Ramos (cell line): Measurements from ENCODE around the gene TJP1.

ENCODE experiments used
- in situ Hi-C: fragments of 300-500 bp; cut with MboI; formaldehyde crosslinking; loops from one replicate; pipeline ENCODE4 v1.14.3; 2022; ENCODE audit warnings: low sequenced_read_pairs; ENCODE audit not compliant: unreplicated experiment

TJP1 gene

GRCh38 chr15:29822100-29822683 lies at the start of gene TJP1:
TJP1 (minus strand) TSS chr15:29822468; CDS start chr15:29822028, 440 bp downstream.
- in situ Hi-C loops = no loop called here

DNA sequence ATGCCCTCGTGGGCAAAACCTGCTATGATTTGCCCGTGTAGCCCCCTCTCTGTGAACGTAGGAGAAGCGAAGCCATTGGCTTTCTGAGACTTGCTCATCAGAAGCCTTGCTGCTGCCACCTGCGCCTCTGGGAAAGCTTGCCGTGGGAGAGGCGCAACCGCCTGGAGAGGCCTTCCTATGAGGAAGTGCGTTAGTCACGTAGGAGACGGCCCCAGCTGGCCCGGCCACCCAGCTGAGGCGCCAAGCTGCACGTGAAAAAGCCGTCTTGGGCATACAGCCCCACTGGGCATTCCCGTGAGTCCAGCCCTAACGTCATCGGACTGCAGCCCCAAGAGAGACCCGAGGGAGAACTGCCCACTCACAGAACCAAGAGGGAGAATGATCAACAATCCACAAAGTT lies 49.1 kb upstream of the TJP1 start:
- in situ Hi-C loops = no loop called here

DNA sequence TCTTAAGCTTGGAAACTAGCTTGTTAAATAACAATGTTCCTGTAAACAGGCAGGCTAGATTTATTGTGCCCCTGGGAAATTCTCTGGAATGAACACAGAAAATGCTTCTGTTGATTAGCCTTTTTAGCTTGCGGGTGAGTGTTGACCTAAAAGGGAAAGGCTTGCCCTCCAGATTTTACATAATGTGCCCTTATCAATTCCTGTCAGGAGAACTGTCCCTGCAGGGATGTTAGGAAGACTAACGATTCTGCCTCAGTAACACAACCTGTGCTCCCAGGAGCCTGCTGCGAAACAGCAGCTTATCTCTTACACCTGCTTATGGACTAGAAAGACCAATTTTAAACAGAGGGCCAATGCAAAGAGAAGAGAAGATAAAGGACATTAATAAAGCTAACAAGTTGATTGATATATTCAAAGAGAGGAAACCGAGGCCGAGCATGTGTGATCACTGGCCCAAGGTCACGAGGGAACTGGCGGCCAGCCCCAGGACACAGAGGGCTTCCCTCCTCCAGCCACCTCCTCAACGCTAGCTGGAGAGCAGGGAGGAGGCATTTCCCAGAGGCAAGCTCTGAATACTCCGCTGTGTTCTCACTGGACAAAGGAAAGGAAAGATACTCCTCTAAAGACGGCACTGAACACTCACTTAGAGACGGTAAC lies 48.4 kb upstream of the TJP1 start:
- in situ Hi-C loops = no loop called here

- in situ Hi-C loops = no loop called here
Observed at GRCh38 chr15:29867241-29868000, 45.2 kb upstream of the TJP1 start.

DNA sequence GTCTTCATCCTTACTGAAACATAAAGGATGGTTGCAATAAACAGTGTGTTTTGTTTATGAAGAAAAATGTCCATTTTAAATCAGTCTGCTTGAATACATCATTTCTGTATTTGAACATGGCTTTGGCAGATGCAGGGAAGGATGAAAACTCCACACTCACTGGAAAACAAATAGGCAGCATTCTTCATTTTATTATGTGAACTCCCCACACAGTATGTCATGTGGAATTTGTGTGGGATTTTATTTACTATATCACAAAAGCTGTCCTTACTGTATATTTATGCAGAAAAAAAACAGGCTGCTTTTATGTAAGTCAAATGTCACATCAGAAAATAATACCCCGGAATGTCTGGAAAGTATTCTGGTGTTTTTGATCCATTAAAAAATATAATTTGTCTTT lies 44.1 kb upstream of the TJP1 start:
- in situ Hi-C loops = no loop called here

DNA sequence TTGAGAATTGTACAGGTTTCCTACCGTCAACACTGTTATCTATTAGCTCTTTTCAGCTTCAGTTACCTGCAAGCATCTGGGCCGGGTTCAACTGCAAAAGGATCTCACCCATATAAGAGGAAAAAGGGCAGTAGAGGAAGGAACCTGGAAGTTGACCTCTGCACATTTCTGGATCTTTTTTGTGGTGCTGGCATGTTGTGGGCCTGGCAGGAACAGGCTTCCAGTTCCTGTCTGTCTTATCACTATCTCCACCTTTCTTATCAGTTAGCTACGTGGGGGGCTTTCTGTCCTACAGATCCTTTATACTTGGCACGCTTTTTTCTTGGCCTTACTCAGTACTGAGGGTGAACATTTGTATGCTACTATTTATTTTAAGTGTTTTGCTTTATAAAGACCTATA lies 42.2 kb upstream of the TJP1 start:
- in situ Hi-C loops = no loop called here

GRCh38 chr15:29863438-29863837 lies 41.2 kb upstream of the TJP1 start:
- in situ Hi-C loops = no loop called here

DNA sequence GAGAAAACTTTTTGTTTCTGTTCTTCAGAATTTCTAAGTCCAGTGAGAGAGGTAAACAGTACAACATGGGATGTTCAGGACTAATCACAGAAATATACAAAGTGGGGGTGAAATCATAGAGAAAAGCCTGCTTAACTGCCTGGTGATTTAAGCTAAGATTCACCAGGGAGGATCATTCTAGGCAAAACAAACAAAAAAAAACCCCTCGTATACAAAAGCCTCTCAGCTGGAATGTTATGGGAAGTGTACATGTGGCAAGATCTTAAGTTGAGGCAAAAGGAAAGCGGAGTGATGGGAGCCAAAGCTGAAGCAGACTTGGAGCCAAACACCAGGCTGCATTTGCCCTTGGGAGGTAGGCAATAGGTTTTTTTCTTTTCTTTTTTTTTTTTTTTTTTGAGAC lies 40.0 kb upstream of the TJP1 start:
- in situ Hi-C loops = no loop called here

GRCh38 chr15:29860872-29861271 lies 38.6 kb upstream of the TJP1 start:
- in situ Hi-C loops = no loop called here

DNA sequence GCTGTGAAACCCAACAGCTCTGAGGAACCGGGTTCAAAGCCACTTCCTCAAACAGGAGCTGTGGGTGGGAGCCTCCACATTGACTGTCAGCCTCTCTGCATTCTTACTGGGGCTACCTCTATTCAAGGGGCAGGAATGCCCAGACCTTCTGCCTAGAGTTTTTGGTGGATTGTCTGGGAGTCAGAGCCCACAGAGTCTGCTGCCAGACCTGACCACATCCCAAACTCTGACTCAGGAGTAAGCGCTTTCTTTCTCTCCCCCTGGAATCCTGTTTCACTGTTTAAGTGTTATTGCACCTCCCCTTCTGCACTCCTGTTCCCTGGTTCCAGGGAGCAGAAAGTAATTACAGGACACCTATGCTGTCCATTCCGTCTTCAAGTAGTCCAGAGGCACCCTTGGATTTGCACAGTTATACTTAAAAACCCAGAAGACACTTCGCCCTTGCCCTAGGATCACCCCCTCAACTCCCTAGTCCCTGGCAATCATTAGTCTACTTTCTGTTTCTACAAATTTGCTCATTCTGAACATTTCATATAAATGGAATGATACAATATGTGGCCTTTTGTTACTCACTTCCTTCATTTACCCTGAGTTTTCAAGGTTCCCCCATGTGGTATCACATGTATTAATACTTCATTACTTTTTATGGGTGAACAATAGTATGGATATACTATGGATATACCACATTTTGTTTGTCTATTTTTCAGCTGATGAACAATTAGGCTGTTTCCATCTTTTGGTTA lies 37.9 kb upstream of the TJP1 start:
- in situ Hi-C loops = no loop called here

GRCh38 chr15:29859293-29859692 lies 37.0 kb upstream of the TJP1 start:
- in situ Hi-C loops = no loop called here

DNA sequence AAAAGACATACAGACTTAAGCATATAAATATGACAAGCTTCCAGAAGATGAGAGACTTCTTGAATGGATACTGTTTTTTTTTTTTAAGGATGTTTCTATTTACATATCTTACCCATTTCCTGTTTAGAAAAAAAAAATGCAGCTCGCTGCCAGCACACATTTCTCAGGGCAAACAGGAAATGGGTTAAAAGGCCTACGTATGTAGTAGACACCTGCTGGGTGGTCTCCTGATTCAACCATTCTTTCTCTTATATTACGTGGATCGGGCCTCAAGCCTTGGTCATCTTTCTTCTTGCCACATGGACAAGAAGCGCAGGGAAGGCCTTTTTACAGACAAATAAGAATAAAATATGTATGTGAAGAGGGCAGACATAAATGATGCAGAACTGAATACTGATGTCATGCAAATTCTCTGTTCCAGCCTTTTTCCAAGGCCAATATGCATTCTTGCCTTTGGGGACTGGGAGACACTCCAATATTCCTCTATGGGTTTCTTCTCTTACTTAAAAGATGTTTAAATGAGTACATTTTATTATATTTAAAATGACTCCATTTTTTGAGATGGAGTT lies 35.0 kb upstream of the TJP1 start:
- in situ Hi-C loops = no loop called here

DNA sequence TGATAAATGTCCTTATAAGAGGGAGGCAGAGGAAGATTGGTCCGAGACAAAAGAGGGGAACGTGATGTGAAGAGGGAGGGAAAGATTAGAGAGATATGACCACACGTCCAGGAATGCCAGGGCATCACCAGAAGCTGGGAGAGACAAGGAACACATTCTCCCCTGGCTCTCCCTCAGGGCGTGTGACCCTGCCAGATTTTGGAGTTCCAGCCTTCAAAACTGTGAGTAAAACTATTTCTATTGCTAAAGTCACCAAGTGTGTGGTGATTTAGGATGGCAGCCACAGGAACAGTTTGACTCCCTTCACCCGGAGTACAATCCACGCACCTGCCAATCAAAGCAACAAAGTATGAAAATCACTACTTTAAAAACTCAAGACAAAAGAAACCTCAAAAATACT lies 32.1 kb upstream of the TJP1 start:
- in situ Hi-C loops = no loop called here

DNA sequence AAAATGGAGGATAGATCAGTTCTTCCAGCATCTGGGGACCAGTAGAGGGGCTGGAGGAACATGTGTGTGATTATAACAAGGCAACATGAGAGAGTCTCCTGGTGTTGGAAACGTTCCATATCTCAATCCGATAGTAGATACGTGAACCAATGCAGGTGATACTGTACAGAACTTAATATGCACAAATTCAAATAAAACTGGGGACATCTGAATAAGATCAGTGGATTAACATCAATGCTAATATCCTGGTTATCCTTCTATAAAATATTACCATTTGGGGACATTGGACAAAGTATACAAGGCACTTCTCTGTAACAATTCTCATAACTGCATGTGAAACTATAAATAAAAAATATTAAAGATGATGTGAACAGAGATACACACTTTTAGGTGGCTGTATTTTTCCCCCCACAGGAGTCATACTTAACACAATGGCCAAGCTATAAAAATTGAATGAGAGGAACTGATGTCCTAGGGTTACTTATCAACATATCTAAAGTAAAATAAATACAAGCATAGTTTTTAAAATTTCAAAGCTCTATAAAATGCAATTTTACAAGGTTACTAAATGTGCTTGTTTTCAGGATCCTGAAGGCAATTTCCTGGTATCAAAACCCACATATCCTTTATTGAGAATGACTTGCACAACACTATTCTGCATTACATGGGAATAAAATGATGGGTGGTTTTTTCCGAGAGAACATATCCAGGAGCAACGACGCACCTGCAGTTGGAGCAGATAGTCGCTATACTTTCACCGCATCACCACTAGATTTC lies 31.1 kb upstream of the TJP1 start:
- in situ Hi-C loops = no loop called here

DNA sequence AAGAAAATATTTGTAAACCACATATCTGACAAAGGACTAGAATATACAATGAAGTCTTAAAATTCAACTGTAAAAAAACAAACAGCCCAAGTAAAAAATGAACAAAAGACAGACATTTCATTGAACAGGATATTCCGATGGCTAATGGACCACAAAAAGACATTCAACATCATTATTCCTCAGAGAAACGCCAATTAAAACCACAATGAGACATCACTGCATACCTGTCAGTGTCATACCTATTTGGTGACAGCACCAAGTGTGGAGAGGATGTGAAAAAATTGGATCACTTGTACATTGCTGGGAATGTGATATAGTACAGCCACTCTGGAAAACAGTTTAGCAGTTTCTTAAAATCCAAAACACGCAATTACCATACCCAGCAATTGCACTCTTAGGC lies 29.9 kb upstream of the TJP1 start:
- in situ Hi-C loops = no loop called here

DNA sequence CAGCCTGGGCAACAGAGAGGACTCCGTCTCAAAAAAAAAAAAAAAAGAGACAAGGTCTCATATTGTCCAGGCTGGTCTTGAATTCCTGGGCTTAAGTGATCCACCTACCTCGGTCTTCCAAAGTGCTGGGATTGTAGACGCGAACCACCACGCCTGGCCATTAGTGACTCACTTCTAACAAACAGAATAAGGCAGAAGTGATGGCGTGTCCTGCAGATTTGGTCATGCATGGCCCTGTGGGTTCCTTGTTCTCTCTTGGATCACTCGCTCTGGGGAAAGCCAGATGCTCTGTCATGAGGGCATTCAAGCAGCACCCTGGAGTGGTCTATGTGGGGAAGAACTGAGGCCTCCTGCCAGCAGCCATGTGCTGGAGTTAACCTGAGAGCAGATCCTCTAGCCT lies 27.4 kb upstream of the TJP1 start:
- in situ Hi-C loops = no loop called here

- in situ Hi-C loops = no loop called here
Observed at GRCh38 chr15:29849218-29849617, 26.9 kb upstream of the TJP1 start.

- in situ Hi-C loops = no loop called here
Observed at GRCh38 chr15:29844290-29844903, 22.1 kb upstream of the TJP1 start.

GRCh38 chr15:29842290-29842689 lies 20.0 kb upstream of the TJP1 start:
- in situ Hi-C loops = no loop called here
